Suprapubic skin (tissue), 4 donors: ENCODE results near the gene PRIM1.

Experiments
- EP300 ChIP-seq: sonication (generic); formaldehyde crosslinking; IDR thresholded peaks from one replicate; pipeline ENCODE4 v1.6.1; 2017; ENCODE audit warnings: antibody characterized with exemption
- POLR2AphosphoS5 ChIP-seq, 3 donors: sonication (generic); formaldehyde crosslinking; IDR thresholded peaks; one replicate each; pipeline ENCODE4 v1.6.1; 2017; ENCODE audit warnings: antibody characterized with exemption in 3 of 3
- TF ChIP-seq, protein P1 (sequence below), 2 donors: fragments of 200-600 bp in 1 of 2; fragments of 450-650 bp in 1 of 2; sonication (generic) in 1 of 2; IDR thresholded peaks; one replicate each; pipeline ENCODE4 v1.5.1; 2016 to 2019; ENCODE audit warnings: antibody characterized with exemption in 2 of 2, mild to moderate bottlenecking in 1 of 2, moderate library complexity in 1 of 2

DNA sequence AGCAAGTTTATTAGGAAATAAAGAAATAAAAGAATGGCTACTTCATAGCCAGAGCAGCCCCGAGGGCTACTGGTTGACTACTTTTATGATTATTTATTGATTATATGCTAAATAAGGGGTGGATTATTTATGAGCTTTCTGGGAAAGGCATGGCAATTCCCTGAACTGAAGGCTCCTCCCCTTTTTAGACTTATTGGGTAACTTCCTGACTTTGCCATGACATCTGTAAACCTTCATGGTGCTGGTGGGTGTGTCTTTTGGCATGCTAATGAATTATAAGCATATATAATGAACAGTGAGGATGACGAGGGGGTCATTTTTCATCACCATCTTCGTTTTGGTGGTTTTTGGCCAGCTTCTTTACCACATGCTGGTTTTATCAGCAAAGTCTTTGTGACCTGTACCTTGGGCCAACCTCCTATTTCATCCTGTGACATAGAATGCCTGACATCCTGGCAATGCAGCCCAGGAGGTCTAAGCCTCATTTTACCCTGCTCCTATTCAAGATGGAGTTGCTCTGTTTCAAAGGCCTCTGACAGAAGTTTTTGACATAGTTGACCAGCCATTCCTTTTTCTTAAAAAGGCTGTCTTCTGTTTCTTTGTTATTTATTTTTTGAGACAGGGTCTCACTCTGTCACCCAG lies 53.0 kb downstream of the PRIM1 start:
- TF ChIP-seq EP300: no peak
- TF ChIP-seq, protein P1, sequence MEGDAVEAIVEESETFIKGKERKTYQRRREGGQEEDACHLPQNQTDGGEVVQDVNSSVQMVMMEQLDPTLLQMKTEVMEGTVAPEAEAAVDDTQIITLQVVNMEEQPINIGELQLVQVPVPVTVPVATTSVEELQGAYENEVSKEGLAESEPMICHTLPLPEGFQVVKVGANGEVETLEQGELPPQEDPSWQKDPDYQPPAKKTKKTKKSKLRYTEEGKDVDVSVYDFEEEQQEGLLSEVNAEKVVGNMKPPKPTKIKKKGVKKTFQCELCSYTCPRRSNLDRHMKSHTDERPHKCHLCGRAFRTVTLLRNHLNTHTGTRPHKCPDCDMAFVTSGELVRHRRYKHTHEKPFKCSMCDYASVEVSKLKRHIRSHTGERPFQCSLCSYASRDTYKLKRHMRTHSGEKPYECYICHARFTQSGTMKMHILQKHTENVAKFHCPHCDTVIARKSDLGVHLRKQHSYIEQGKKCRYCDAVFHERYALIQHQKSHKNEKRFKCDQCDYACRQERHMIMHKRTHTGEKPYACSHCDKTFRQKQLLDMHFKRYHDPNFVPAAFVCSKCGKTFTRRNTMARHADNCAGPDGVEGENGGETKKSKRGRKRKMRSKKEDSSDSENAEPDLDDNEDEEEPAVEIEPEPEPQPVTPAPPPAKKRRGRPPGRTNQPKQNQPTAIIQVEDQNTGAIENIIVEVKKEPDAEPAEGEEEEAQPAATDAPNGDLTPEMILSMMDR (IDR thresholded peaks at IDR 0.05): no peak
- no peak for TF ChIP-seq POLR2AphosphoS5 (IDR thresholded peaks at IDR 0.05)
